ENCODE measurements around the gene FCMR.
"Not testable (repeated sequence)": the region's sequence is repeated elsewhere in the genome, so short reads cannot be mapped to it uniquely, and the experiment has no call there.

Gene FCMR

GRCh38 chr1:206880314-206880713, 41.4 kb downstream of the FCMR start:
- no peak for DNase-seq (ENCODE audit: low read depth in 2 of 2, low spot score in 1 of 2)

- DNase-seq (ENCODE audit: low read depth in 2 of 2, low spot score in 1 of 2): no peak
Observed at GRCh38 chr1:206878456-206878855, 43.3 kb downstream of the FCMR start.

GRCh38 chr1:206875752-206876377, 45.9 kb downstream of the FCMR start:
- DNase-seq (ENCODE audit: low read depth in 2 of 2, low spot score in 1 of 2): no peak

GRCh38 chr1:206873603-206874188, 48.0 kb downstream of the FCMR start:
- DNase-seq (ENCODE audit: low read depth in 2 of 2, low spot score in 1 of 2): no peak

- no peak for DNase-seq (ENCODE audit: low read depth in 2 of 2, low spot score in 1 of 2)
Observed at GRCh38 chr1:206872139-206872538, 49.6 kb downstream of the FCMR start.

- no peak for DNase-seq (ENCODE audit: low read depth in 2 of 2, low spot score in 1 of 2)
Observed at GRCh38 chr1:206868264-206868663, 53.5 kb downstream of the FCMR start.

GRCh38 chr1:206867716-206868115, 54.0 kb downstream of the FCMR start:
- no peak for DNase-seq (ENCODE audit: low read depth in 2 of 2, low spot score in 1 of 2)

GRCh38 chr1:206867239-206867638, 54.5 kb downstream of the FCMR start:
- DNase-seq (ENCODE audit: low read depth in 2 of 2, low spot score in 1 of 2): no peak

- no peak for DNase-seq (ENCODE audit: low read depth in 2 of 2, low spot score in 1 of 2)
Observed at GRCh38 chr1:206866062-206866461, 55.7 kb downstream of the FCMR start.

GRCh38 chr1:206864939-206865671, 56.6 kb downstream of the FCMR start, which contains the start of gene IL20:
IL20 (plus strand) TSS chr1:206865623; CDS start chr1:206865853, 230 bp downstream.
- DNase-seq (ENCODE audit: low read depth in 2 of 2, low spot score in 1 of 2): peak; percentile 59 to 82

GRCh38 chr1:206863266-206863665, 58.5 kb downstream of the FCMR start:
- no peak for DNase-seq (ENCODE audit: low read depth in 2 of 2, low spot score in 1 of 2)

GRCh38 chr1:206860165-206860564, 61.6 kb downstream of the FCMR start:
- DNase-seq (ENCODE audit: low read depth in 2 of 2, low spot score in 1 of 2): no peak

GRCh38 chr1:206859082-206859521, 62.6 kb downstream of the FCMR start:
- no peak for DNase-seq (ENCODE audit: low read depth in 2 of 2, low spot score in 1 of 2)

GRCh38 chr1:206856674-206857464, 64.9 kb downstream of the FCMR start:
- no peak for DNase-seq (ENCODE audit: low read depth in 2 of 2, low spot score in 1 of 2)

GRCh38 chr1:206855859-206856258, 65.9 kb downstream of the FCMR start:
- DNase-seq (ENCODE audit: low read depth in 2 of 2, low spot score in 1 of 2): no peak

- DNase-seq (ENCODE audit: low read depth in 2 of 2, low spot score in 1 of 2): no peak
Observed at GRCh38 chr1:206854401-206855129, 67.2 kb downstream of the FCMR start.

GRCh38 chr1:206853696-206854095, 68.0 kb downstream of the FCMR start:
- DNase-seq (ENCODE audit: low read depth in 2 of 2, low spot score in 1 of 2): not testable (repeated sequence)

Measured in stimulated activated CD8-positive, alpha-beta memory T cell treated with anti-CD3 and anti-CD28 coated beads, Interleukin-4, amount 100 ng/mL, for 4 hours (primary cell).